ENCODE data around the gene MYL7.

MYL7 gene

GRCh38 chr7:44184206-44184872 is 43.2 kb upstream of the MYL7 start:
- no peaks in the 10 kb centered on the region for H3K36me3 ChIP-seq (ENCODE audit: control insufficient read depth, insufficient read depth, low read length)
- no peak overlapping the region for H3K9ac ChIP-seq
- TF ChIP-seq CTCF (IDR thresholded peaks at IDR 0.05): no peak
- no peaks in the 10 kb centered on the region for H3K79me2 ChIP-seq
- no peak overlapping the region for H2AFZ ChIP-seq
- H3K27me3 ChIP-seq (ENCODE audit: control insufficient read depth, insufficient read depth, low read length): no peaks in the 10 kb centered on the region
- no peaks in the 10 kb centered on the region for H3K9me3 ChIP-seq (ENCODE audit: control insufficient read depth, low read length)
- H3K4me1 ChIP-seq: peaks cover 17% of the 10 kb centered on the region
- H3K4me2 ChIP-seq (ENCODE audit: low read length): no peak overlapping the region
- no peak overlapping the region for H3K27ac ChIP-seq
- no peak overlapping the region for H3K4me3 ChIP-seq (ENCODE audit: low read depth, low read length)

- H3K9me3 ChIP-seq (ENCODE audit: control insufficient read depth, low read length): no peaks in the 10 kb centered on the region
- TF ChIP-seq CTCF (IDR thresholded peaks at IDR 0.05): no peak
- H3K9ac ChIP-seq: no peak overlapping the region
- no peak overlapping the region for H3K27ac ChIP-seq
- no peak overlapping the region for H2AFZ ChIP-seq
- peaks cover 9% of the 10 kb centered on the region for H3K4me1 ChIP-seq
- no peaks in the 10 kb centered on the region for H3K79me2 ChIP-seq
- H3K27me3 ChIP-seq (ENCODE audit: control insufficient read depth, insufficient read depth, low read length): no peaks in the 10 kb centered on the region
- H3K4me3 ChIP-seq (ENCODE audit: low read depth, low read length): no peak overlapping the region
- H3K36me3 ChIP-seq (ENCODE audit: control insufficient read depth, insufficient read depth, low read length): no peaks in the 10 kb centered on the region
- H3K4me2 ChIP-seq (ENCODE audit: low read length): no peak overlapping the region
Observed at GRCh38 chr7:44183386-44183785, 42.3 kb upstream of the MYL7 start.

GRCh38 chr7:44182827-44183226 is 41.7 kb upstream of the MYL7 start:
- H3K27ac ChIP-seq: no peak overlapping the region
- H3K4me2 ChIP-seq (ENCODE audit: low read length): no peak overlapping the region
- H3K79me2 ChIP-seq: no peaks in the 10 kb centered on the region
- no peak overlapping the region for H3K4me3 ChIP-seq (ENCODE audit: low read depth, low read length)
- H3K4me1 ChIP-seq: peaks cover 3% of the 10 kb centered on the region
- no peaks in the 10 kb centered on the region for H3K36me3 ChIP-seq (ENCODE audit: control insufficient read depth, insufficient read depth, low read length)
- no peak overlapping the region for H3K9ac ChIP-seq
- no peaks in the 10 kb centered on the region for H3K9me3 ChIP-seq (ENCODE audit: control insufficient read depth, low read length)
- H3K27me3 ChIP-seq (ENCODE audit: control insufficient read depth, insufficient read depth, low read length): no peaks in the 10 kb centered on the region
- no peak for TF ChIP-seq CTCF (IDR thresholded peaks at IDR 0.05)
- H2AFZ ChIP-seq: no peak overlapping the region

- Histone ChIP-seq H3K27ac (no peak overlapping the region), H3K79me2 (no peaks in the 10 kb centered on the region), H3K9ac (no peak overlapping the region), H3K4me1 (no peaks in the 10 kb centered on the region), H3K9me3 (ENCODE audit: control insufficient read depth, low read length) (no peaks in the 10 kb centered on the region), H3K4me2 (ENCODE audit: low read length) (no peak overlapping the region), H3K4me3 (ENCODE audit: low read depth, low read length) (no peak overlapping the region), H3K36me3 (ENCODE audit: control insufficient read depth, insufficient read depth, low read length) (no peaks in the 10 kb centered on the region), H2AFZ (no peak overlapping the region), H3K27me3 (ENCODE audit: control insufficient read depth, insufficient read depth, low read length) (no peaks in the 10 kb centered on the region)
- TF ChIP-seq CTCF (IDR thresholded peaks at IDR 0.05): no peak
Observed at GRCh38 chr7:44180631-44181030, 39.5 kb upstream of the MYL7 start.

- H3K27me3 ChIP-seq (ENCODE audit: control insufficient read depth, insufficient read depth, low read length): no peaks in the 10 kb centered on the region
- H2AFZ ChIP-seq: no peak overlapping the region
Observed at GRCh38 chr7:44177570-44178131, 36.5 kb upstream of the MYL7 start.

More at GRCh38 chr7:44177570-44178131, 36.5 kb upstream of the MYL7 start:
- H3K9me3 ChIP-seq (ENCODE audit: control insufficient read depth, low read length): no peaks in the 10 kb centered on the region
- no peaks in the 10 kb centered on the region for H3K4me1 ChIP-seq
- H3K9ac ChIP-seq: no peak overlapping the region
- no peaks in the 10 kb centered on the region for H3K79me2 ChIP-seq
- no peaks in the 10 kb centered on the region for H3K36me3 ChIP-seq (ENCODE audit: control insufficient read depth, insufficient read depth, low read length)
- no peak overlapping the region for H3K4me2 ChIP-seq (ENCODE audit: low read length)
- no peak for TF ChIP-seq CTCF (IDR thresholded peaks at IDR 0.05)
- no peak overlapping the region for H3K4me3 ChIP-seq (ENCODE audit: low read depth, low read length)
- no peak overlapping the region for H3K27ac ChIP-seq

All from parathyroid adenoma (tissue), 2 donors.